GM21390 (cell line): ENCODE results near the gene NAT8L.

ENCODE experiments used
- ATAC-seq: cut with Tn5 transposase; IDR thresholded peaks from one replicate; pipeline ENCODE4 v1.9.1; 2021; ENCODE audit not compliant: unreplicated experiment

Gene NAT8L

GRCh38 chr4:2074588-2074987, 15.5 kb downstream of the NAT8L start:
- no peak for ATAC-seq

GRCh38 chr4:2075171-2075986, 16.3 kb downstream of the NAT8L start:
- ATAC-seq: no peak

DNA sequence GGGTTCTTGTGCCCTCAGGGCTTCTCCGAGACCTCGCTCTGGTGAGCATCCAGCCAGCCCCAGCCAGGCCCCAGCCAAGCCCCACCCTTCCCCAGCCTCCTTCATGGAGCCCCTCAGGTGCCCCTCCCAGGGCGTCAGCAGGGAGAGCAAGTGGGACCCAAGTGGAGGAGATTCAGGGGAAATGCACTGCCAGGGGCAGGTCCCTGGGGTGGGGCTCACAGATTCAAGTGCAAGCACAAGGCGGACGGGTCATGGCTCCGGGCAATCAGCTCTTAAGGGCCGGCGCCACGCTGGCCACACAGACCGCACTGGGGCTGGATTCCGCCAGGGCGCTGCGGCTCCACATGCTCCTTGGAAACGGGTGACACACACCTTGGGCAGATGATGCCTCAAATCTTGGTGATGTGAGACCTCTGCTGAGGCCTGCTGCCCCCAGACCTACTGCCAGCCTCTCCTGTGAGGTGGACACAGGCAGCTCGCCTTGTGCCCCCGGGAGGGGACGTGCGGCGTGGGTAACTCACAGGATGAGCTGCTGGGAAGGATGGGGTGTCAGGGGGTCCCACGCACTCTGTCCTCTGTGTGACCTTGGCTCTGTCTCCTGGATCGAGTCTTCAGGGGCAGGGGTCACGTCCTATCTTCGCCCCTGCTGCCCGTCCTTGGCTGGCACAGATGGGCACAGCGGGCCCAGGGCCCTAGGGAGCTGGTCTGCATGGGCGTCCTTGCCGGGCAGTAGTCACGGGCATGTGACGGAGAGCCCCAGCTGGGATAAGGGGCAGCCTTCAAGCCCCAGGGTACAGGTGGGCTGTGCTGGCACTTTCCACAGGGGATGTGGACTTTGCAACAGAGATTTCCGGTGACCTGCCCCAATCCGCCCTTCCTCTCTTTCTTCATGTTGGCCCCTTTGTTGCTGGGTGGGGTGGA, 17.1 kb downstream of the NAT8L start:
- ATAC-seq: no peak

DNA sequence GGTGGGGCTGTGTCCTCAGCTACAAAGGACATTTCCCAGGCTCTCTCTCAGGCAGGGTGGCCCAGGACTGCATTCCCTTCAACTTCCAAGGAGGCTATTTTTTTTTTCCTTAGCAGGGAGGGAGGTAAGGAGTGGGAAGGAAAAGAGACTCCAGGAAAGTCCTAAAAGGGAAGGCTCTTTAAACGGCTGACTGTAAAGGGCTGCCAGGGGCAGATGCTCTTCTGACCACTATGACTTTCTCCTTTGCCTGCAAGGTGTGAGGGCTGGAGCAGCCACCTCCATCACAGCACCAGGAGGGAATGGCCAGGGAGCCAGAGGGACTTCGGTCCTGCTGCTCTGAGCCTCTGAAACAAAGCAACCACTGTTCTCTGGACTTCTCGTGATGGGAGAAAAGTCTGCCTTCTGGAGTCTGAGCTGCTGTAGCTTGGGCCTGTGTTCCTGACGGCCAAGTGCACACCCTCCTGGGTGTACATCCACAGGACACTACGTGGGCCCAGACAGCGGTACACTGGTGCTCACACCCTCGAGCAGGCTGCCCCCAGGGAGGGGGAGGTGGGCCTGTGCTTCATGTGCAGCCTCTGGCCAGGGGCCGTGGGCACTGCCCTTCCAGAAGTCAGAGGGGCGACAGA, 17.9 kb downstream of the NAT8L start:
- ATAC-seq: no peak

GRCh38 chr4:2077537-2078460, 18.7 kb downstream of the NAT8L start:
- ATAC-seq: no peak

GRCh38 chr4:2078584-2078983, 19.5 kb downstream of the NAT8L start:
- no peak for ATAC-seq

DNA sequence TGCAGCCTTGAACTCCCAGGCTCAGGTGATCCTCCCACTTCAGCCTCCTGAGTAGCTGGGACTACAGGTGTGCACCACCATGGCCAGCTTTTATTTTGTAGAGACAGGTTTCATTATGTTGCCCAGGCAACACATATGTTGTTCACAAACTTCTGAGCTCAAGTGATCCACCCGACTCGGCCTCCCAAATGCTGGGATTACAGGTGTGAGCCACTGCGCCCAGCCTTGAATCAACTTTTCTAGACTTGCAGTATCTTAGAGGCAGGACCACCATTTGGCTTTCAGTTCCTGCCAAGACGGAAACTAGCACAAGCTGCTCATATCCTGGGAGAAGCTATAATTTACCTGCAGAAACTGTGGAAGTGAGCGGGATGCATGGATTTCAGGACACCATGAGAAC, 19.9 kb downstream of the NAT8L start:
- ATAC-seq: no peak

- no peak for ATAC-seq
Observed at GRCh38 chr4:2079926-2080325, 20.8 kb downstream of the NAT8L start.

GRCh38 chr4:2080429-2081300, 21.5 kb downstream of the NAT8L start:
- no peak for ATAC-seq

DNA sequence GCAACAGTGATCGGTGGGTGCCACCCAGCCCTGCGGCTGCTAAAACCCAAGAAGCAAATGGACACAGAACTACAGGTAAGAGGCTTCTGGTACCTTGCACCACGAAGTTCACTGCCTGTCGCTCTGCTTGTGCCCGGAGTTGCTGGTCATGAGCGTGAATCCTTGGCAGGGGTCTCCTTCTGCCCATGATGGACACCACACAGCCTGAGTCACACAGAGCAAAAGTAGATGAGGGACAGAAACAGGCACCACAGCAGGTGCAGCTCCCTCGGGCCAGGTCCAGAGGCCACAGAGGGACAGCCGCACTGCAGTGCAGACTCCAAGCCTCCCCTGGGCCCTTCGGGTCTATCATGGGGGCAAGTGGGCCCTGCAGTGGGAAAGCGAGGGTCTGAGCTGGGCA, 22.4 kb downstream of the NAT8L start:
- no peak for ATAC-seq

DNA sequence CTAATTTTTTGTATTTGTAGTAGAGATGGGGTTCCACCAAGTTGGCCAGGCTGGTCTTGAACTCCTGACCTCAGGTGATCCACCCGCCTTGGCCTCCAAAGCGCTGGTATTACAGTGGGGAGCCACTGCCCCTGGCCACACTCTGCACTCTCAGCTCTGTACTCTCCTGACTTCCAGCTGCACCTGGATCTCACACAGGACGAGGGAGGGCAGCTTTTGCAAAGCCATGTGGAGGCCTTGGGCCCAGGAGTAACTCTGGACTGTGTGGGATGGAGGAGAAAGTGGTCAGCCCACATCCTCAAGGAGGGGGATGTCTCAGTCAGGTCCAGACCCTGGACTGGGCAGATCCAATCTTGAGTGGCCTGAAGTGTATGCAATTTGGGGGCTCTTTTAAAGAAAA, 23.0 kb downstream of the NAT8L start:
- ATAC-seq: no peak

GRCh38 chr4:2082627-2083026, 23.5 kb downstream of the NAT8L start:
- ATAC-seq: no peak

DNA sequence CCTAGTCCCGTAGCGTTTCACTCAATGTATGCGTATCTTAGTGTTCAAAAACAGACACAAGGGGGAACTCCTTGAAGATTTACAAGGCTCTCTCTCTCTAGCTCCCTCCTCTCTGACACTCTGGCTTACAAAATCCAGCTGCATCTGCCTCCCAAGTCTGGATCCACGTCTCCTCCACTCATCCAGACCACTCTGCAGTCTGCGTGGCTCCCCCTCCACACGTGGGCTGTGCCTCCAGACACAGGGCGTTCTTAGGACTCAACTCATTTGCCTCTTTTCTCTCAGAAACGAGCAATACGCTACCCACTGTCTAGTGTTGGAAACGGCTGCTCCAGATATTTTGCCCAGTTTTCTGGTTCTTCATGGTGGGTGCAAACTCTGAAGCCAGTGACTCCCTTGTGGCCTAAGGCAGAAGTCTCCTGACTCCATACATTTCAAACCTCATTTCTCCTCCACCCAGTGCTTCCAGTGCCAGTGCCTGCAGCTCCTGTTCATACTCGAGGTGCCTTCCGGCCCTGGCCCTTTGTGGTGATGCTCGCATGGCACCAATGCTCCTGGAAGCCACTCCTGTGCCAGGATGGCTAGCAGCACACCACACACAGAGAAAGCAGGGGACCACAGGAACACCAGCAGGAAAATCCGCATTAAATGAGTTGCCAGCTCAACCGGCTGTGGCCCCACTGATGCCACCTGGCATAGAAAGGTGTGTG, 24.1 kb downstream of the NAT8L start:
- ATAC-seq: no peak

DNA sequence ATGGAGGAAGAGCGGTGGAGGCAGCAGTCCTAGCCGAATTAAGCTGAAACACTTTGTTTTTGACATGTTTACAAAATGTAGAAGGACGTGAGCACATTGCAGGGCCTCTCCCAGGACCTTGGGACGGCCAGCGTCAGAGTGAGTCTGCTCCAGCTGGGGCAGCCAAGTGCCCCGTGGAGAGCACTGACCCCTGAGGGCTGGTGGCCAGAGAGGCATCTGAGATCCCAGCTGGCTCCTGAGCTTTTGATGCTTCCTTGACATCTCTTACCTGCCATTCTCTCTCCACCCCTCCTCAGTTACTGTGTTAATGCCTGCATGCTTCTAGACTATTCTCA, 24.7 kb downstream of the NAT8L start:
- ATAC-seq: no peak

GRCh38 chr4:2084316-2084715, 25.2 kb downstream of the NAT8L start:
- ATAC-seq: no peak

DNA sequence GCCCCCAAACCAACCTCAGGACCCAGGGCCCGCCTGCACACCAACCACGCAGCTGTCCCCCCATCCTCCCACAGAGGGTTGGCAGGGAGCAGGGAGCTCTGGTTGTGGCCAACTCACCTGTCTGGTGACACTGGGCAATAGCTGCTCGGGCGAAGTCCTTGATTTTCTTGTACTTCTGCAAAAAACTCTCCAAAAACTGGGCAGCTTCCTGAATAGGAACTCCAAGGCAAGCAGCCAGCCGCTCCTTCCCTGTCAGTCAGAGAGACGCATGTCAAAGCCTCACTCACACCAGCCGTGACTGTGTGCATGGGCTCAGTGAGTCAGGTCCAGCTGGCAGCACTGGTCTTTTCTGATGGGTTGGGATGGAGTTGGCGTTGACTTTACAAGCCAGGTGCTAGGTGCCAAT, 26.4 kb downstream of the NAT8L start:
- no peak for ATAC-seq

- ATAC-seq: no peak
Observed at GRCh38 chr4:2087170-2087569, 28.0 kb downstream of the NAT8L start.

GRCh38 chr4:2089222-2089621, 30.1 kb downstream of the NAT8L start:
- ATAC-seq: no peak

DNA sequence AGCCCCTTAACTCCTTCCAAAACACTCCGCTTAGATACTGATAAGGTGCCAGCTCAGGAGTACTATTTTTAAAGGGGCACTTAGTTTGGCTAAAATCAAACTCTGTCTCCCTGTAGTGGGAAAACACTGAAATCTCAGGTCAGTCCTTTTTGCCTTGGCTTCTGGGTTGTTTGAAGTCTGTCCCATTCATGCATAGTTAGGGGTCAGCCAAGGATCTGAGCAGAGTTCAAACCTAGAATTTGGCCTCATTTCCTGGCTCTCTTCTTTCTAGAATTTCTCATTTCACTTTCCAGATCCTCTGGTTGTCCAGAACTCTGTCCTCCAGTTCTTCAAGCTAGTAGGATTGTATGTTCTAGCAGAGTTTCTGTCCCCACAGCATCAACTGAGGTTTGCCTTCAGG, 31.5 kb downstream of the NAT8L start:
- ATAC-seq: no peak
